Brain microvascular endothelial cell (primary cell): ENCODE measurements around the gene NAXE.
"Not testable (repeated sequence)": the region's sequence is repeated elsewhere in the genome, so short reads cannot be mapped to it uniquely, and the experiment has no call there.

Source experiments
- DNase-seq: peaks from one replicate; pipeline ENCODE4 v3.0.0-alpha.2; 2020
- H3K27ac ChIP-seq: fragments of 250-450 bp; sonication (Bioruptor Pico); 2 replicates; pipeline ENCODE4 v1.5.1; 2020; ENCODE audit warnings: mild to moderate bottlenecking, moderate library complexity
- H3K27me3 ChIP-seq: fragments of 250-450 bp; sonication (Bioruptor Pico); replicated peaks from 2 replicates; pipeline ENCODE4 v1.5.1; 2020; ENCODE audit warnings: mild to moderate bottlenecking
- H3K36me3 ChIP-seq: fragments of 250-450 bp; sonication (Bioruptor Pico); replicated peaks from 2 replicates; pipeline ENCODE4 v1.5.1; 2020; ENCODE audit warnings: mild to moderate bottlenecking
- H3K4me3 ChIP-seq: 2 replicates; pipeline ENCODE4 v1.5.1; 2011; ENCODE audit warnings: low read depth, mild to moderate bottlenecking, control low read depth, low read length, moderate library complexity
- in situ Hi-C: cut with HindIII; loops from 2 replicates; pipeline ENCODE4 v1.10.0; 2017; ENCODE audit warnings: low sequenced_read_pairs, low pct_ligation_motif_present
- TF ChIP-seq, protein P1 (sequence below): IDR thresholded peaks from 2 replicates; pipeline ENCODE4 v1.5.1; 2011; ENCODE audit warnings: low read depth, mild to moderate bottlenecking, moderate library complexity, low read length, control low read depth, inconsistent platforms; ENCODE audit errors: missing control alignments

The NAXE gene

DNA sequence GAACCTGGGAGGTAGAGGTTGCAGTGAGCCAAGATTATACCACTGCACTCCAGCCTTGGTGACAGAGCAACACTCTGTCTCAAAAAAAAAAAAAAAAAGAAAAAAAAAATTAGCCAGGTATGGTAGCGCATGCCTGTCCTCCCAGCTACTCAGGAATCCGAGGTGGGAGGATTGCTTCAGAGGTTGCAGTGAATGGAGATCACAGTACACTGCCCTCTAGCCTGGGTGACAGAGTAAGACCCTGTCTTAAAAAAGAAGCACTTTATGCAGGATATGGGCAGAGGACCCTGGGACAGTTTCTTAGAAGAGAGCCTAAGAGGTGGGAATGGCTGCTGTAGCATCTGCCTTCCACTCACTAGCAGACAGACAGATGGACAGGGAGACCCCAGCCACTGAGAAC, 42.2 kb upstream of the NAXE start:
- no peaks in the 10 kb centered on the region for H3K27me3 ChIP-seq
- no peak overlapping the region for H3K4me3 ChIP-seq
- no peak overlapping the region for H3K27ac ChIP-seq
- in situ Hi-C loops = no loop called here
- DNase-seq = no peak
- TF ChIP-seq, protein P1, sequence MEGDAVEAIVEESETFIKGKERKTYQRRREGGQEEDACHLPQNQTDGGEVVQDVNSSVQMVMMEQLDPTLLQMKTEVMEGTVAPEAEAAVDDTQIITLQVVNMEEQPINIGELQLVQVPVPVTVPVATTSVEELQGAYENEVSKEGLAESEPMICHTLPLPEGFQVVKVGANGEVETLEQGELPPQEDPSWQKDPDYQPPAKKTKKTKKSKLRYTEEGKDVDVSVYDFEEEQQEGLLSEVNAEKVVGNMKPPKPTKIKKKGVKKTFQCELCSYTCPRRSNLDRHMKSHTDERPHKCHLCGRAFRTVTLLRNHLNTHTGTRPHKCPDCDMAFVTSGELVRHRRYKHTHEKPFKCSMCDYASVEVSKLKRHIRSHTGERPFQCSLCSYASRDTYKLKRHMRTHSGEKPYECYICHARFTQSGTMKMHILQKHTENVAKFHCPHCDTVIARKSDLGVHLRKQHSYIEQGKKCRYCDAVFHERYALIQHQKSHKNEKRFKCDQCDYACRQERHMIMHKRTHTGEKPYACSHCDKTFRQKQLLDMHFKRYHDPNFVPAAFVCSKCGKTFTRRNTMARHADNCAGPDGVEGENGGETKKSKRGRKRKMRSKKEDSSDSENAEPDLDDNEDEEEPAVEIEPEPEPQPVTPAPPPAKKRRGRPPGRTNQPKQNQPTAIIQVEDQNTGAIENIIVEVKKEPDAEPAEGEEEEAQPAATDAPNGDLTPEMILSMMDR = no peak
- peaks cover 2% of the 10 kb centered on the region for H3K36me3 ChIP-seq

DNA sequence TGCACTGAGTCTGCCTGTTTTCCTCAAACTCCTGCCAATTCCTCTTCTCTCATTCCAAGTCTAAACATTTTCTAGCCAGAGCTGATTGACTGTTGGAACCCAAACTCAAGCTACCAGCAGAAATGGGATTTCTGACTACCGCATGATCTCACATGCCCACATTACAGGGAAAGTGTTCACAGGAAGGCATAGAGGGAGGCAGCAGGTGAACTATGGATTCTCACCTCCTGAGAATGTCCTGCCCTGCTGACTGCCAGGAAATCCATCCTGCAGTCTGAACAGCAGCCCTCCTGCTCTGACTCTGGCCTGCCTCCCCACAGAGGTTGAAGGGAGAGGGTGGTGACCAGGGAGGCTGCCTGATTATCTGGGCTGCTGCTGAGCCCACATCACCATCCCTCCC, 41.7 kb upstream of the NAXE start:
- Histone ChIP-seq H3K27ac (no peak overlapping the region), H3K36me3 (peaks cover 2% of the 10 kb centered on the region), H3K4me3 (no peak overlapping the region), H3K27me3 (no peaks in the 10 kb centered on the region)
- DNase-seq = no peak
- in situ Hi-C loops = no loop called here
- TF ChIP-seq, protein P1 = no peak

DNA sequence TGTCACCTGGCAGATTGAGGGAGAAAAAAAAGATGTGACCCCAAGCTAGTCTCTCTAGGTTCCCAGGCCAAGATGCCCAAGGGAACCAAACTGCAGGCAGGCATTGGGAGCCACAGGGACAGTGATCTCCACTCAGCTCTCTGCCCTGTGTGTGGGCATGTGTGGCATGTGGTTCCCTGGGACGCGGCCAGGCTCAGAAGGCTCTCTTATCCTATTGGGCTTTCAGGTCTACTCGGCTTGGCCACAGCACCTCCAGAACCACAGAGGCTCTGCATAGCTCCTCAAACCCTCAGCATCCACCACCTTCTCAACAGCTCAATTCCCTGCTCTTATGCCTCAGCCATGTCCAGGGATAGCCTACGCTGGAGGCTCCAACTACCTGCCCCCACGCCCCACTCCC, 41.2 kb upstream of the NAXE start:
- in situ Hi-C loops = no loop called here
- no peaks in the 10 kb centered on the region for H3K27me3 ChIP-seq
- DNase-seq = no peak
- H3K4me3 ChIP-seq = no peak overlapping the region
- TF ChIP-seq, protein P1 = no peak
- no peak overlapping the region for H3K27ac ChIP-seq
- H3K36me3 ChIP-seq = peaks cover 2% of the 10 kb centered on the region

DNA sequence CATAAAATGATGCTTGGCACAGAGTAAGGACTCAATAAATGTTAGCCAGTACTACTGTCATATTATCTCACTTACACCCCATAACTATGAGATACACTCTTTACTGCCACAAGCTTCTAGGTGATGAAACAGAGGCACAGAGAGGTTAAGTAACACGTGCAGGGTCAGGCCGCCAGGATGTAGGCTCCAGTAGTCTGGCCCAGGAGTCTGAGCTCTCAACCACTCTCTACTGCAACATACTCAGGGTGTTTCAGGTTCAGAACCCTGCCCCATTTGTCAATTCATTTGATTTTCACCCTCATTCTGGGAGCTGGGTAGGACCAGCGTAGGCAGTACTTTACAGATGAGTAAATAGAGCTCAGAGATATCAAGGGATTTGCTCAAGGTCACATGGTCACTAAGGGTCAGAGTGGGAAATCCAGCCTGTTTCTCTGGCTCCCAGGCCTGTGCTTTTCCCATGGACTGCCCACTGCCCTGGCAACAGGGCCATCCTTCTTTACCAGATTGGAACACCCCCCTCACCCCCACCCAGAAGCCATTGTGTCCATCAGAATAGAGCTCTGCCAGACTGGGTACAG, 40.4 kb upstream of the NAXE start:
- Histone ChIP-seq H3K4me3 (no peak overlapping the region), H3K27ac (no peak overlapping the region), H3K36me3 (peaks cover 2% of the 10 kb centered on the region), H3K27me3 (no peaks in the 10 kb centered on the region)
- in situ Hi-C loops = no loop called here
- no peak for DNase-seq
- TF ChIP-seq, protein P1 = no peak

DNA sequence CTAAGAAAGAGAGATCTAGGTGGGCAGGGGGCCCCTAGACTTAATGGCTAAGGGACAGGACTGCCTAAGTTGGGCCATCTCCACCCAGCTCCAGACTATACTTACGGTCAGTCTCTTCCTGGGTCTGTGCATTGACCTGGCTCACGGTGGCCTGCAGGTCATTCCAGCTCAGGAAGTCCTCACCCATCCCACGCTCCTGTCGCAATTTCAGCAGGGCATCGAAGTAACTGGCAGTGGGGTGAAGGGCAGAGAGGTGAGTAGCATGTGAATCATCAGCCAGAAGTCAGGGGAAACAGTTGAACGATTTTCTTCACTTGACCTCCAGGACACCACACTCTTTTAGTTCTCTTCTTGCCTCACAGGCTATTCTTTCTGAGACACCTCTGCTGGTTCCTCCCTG, 39.7 kb upstream of the NAXE start:
- DNase-seq = no peak
- Histone ChIP-seq H3K27me3 (no peaks in the 10 kb centered on the region), H3K4me3 (no peak overlapping the region), H3K27ac (no peak overlapping the region), H3K36me3 (peaks cover 2% of the 10 kb centered on the region)
- TF ChIP-seq, protein P1 = no peak
- in situ Hi-C loops = no loop called here

DNA sequence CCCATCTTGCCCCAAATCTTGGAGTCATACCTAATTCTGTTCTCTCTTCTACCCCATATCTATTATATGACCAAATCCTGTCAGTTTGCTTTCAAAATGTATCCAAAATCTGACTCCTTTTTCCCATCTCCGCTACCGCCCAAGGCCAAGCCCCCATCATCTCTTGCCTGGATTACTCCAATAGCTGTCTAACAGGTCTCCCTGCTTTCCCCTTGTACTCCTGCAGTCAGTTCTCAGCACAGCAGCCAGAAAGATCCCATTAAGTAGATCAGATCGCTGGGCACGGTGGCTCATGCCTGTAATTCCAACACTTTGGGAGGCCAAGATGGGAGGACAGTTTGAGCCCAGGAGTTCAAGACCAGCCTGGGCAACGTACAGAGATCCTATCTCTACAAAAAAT, 39.1 kb upstream of the NAXE start:
- TF ChIP-seq, protein P1 = no peak
- Histone ChIP-seq H3K36me3 (peaks cover under 1% of the 10 kb centered on the region), H3K27me3 (no peaks in the 10 kb centered on the region), H3K27ac (no peak overlapping the region), H3K4me3 (no peak overlapping the region)
- no peak for DNase-seq
- in situ Hi-C loops = no loop called here

DNA sequence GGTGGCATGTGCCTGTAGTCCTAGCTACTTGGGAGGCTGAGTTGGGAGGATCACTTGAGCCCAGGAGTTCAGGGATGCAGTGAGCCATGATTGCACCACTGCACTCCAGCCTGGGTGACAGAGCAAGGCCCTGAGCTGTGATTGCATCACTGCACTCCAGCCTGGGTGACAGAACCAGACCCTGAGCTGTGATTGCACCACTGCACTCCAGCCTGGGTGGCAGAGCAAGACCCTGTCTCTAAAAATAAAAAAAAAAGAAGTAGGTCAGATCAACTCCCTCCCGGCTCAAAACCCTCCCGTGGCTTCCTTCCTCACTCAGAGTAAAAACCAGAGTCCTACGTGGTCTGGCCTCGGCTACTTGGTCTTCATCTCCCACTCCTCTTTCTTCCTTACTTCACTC, 38.6 kb upstream of the NAXE start:
- H3K4me3 ChIP-seq, H3K27me3 ChIP-seq, DNase-seq, in situ Hi-C loops, H3K36me3 ChIP-seq, H3K27ac ChIP-seq: not testable (repeated sequence)
